NCI-H187 (cell line): ENCODE data around the gene IGLL5.
"Not testable (repeated sequence)": the region's sequence is repeated elsewhere in the genome, so short reads cannot be mapped to it uniquely, and the experiment has no call there.

ENCODE experiments used
- DNase-seq, 2 experiments: peaks; one replicate each; lab custom pipeline; 2025; lab: John Stamatoyannopoulos, UW

The IGLL5 gene

GRCh38 chr22:22900527-22901205 is 13.1 kb downstream of the IGLL5 start:
- not testable (repeated sequence) for DNase-seq

GRCh38 chr22:22901578-22902218 is 14.1 kb downstream of the IGLL5 start:
- no peak for DNase-seq

GRCh38 chr22:22902247-22903001 is 14.8 kb downstream of the IGLL5 start:
- no peak for DNase-seq

GRCh38 chr22:22903355-22903777 is 15.8 kb downstream of the IGLL5 start:
- DNase-seq = no peak

- DNase-seq = not testable (repeated sequence)
Observed at GRCh38 chr22:22903781-22904192, 16.2 kb downstream of the IGLL5 start.

GRCh38 chr22:22904736-22905135 is 17.1 kb downstream of the IGLL5 start:
- not testable (repeated sequence) for DNase-seq

GRCh38 chr22:22906391-22906790 is 18.8 kb downstream of the IGLL5 start:
- not testable (repeated sequence) for DNase-seq

GRCh38 chr22:22906907-22907550 is 19.4 kb downstream of the IGLL5 start:
- no peak for DNase-seq

GRCh38 chr22:22907551-22908494 is 20.2 kb downstream of the IGLL5 start:
- no peak for DNase-seq

GRCh38 chr22:22908495-22908861 is 20.9 kb downstream of the IGLL5 start:
- no peak for DNase-seq

GRCh38 chr22:22908941-22909604 is 21.5 kb downstream of the IGLL5 start:
- DNase-seq = no peak

GRCh38 chr22:22909605-22910271 is 22.1 kb downstream of the IGLL5 start:
- DNase-seq = no peak

- no peak for DNase-seq
Observed at GRCh38 chr22:22910272-22911240, 22.9 kb downstream of the IGLL5 start.

GRCh38 chr22:22911327-22912134 is 23.9 kb downstream of the IGLL5 start:
- no peak for DNase-seq

- DNase-seq = no peak
Observed at GRCh38 chr22:22912135-22912987, 24.7 kb downstream of the IGLL5 start.

GRCh38 chr22:22912988-22913253 is 25.3 kb downstream of the IGLL5 start:
- DNase-seq = no peak

- no peak for DNase-seq
Observed at GRCh38 chr22:22913989-22914388, 26.4 kb downstream of the IGLL5 start.
